Effector CD8-positive, alpha-beta T cell (primary cell): ENCODE measurements around the gene TSACC.

Experiments
- DNase-seq: peaks from one replicate; lab custom pipeline; 2025; lab: John Stamatoyannopoulos, UW

Gene TSACC

GRCh38 chr1:156394082-156394481 is 55.8 kb downstream of the TSACC start:
- DNase-seq = no peak

- DNase-seq = no peak
Observed at GRCh38 chr1:156394835-156395461, 56.6 kb downstream of the TSACC start.
